HEK293 (cell line): ENCODE data around the gene ANO2.

Experiments
- KLF16 ChIP-seq: fragments of 450-650 bp; formaldehyde crosslinking; IDR thresholded peaks from 2 replicates; pipeline ENCODE4 v1.5.1; 2017; ENCODE audit warnings: missing biosample characterization, missing genetic modification characterization
- MZF1 ChIP-seq: fragments of 450-650 bp; formaldehyde crosslinking; IDR thresholded peaks from 2 replicates; pipeline ENCODE4 v1.5.1; 2017; ENCODE audit warnings: missing biosample characterization, missing genetic modification characterization, borderline replicate concordance
- PRDM2 ChIP-seq: fragments of 450-650 bp; formaldehyde crosslinking; IDR thresholded peaks from 2 replicates; pipeline ENCODE4 v1.5.1; 2016; ENCODE audit warnings: missing biosample characterization, missing genetic modification characterization, borderline replicate concordance
- SETDB1 ChIP-seq: IDR thresholded peaks from one replicate; pipeline ENCODE4 v1.6.1; 2017; ENCODE audit warnings: mild to moderate bottlenecking, low read length, moderate library complexity, mixed read lengths; ENCODE audit not compliant: insufficient read length
- TRIM28 ChIP-seq: IDR thresholded peaks from 2 replicates; pipeline ENCODE4 v1.6.1; 2011; ENCODE audit warnings: low read length, control low read depth, borderline replicate concordance
- ZNF184 ChIP-seq: fragments of 450-650 bp; IDR thresholded peaks from 2 replicates; pipeline ENCODE4 v1.5.1; 2018; ENCODE audit warnings: missing biosample characterization, mild to moderate bottlenecking, missing genetic modification characterization
- ZNF24 ChIP-seq: fragments of 450-650 bp; formaldehyde crosslinking; IDR thresholded peaks from 2 replicates; pipeline ENCODE4 v1.5.1; 2016; ENCODE audit warnings: missing biosample characterization, missing genetic modification characterization
- ZNF341 ChIP-seq: fragments of 450-650 bp; formaldehyde crosslinking; IDR thresholded peaks from 2 replicates; pipeline ENCODE4; 2016; ENCODE audit warnings: low read depth, missing biosample characterization, missing genetic modification characterization
- ZNF416 ChIP-seq: fragments of 450-650 bp; formaldehyde crosslinking; IDR thresholded peaks from 2 replicates; pipeline ENCODE4 v1.5.1; 2016; ENCODE audit warnings: missing biosample characterization, missing genetic modification characterization
- ZNF623 ChIP-seq: fragments of 450-650 bp; formaldehyde crosslinking; IDR thresholded peaks from 2 replicates; pipeline ENCODE4 v1.5.1; 2016; ENCODE audit warnings: missing biosample characterization, missing genetic modification characterization
- TF ChIP-seq, protein P1 (sequence below): fragments of 450-650 bp; formaldehyde crosslinking; IDR thresholded peaks from 2 replicates; pipeline ENCODE4 v1.5.1; 2016; ENCODE audit warnings: missing biosample characterization, missing genetic modification characterization
- TF ChIP-seq, protein P2 (sequence below): fragments of 450-650 bp; formaldehyde crosslinking; IDR thresholded peaks from 2 replicates; pipeline ENCODE4 v1.5.1; 2016; ENCODE audit warnings: missing biosample characterization, missing genetic modification characterization

- TF ChIP-seq SETDB1 (no peak), ZNF623 (tag by site-specific recombination) (no peak), ZNF184 (tag by site-specific recombination) (no peak), ZNF341 (tag by site-specific recombination) (no peak), PRDM2 (no peak), KLF16 (tag by site-specific recombination) (no peak), TRIM28 (no peak), ZNF416 (tag by site-specific recombination) (no peak), ZNF24 (tag by site-specific recombination) (no peak), MZF1 (tag by site-specific recombination) (no peak)
- TF ChIP-seq, protein P1, sequence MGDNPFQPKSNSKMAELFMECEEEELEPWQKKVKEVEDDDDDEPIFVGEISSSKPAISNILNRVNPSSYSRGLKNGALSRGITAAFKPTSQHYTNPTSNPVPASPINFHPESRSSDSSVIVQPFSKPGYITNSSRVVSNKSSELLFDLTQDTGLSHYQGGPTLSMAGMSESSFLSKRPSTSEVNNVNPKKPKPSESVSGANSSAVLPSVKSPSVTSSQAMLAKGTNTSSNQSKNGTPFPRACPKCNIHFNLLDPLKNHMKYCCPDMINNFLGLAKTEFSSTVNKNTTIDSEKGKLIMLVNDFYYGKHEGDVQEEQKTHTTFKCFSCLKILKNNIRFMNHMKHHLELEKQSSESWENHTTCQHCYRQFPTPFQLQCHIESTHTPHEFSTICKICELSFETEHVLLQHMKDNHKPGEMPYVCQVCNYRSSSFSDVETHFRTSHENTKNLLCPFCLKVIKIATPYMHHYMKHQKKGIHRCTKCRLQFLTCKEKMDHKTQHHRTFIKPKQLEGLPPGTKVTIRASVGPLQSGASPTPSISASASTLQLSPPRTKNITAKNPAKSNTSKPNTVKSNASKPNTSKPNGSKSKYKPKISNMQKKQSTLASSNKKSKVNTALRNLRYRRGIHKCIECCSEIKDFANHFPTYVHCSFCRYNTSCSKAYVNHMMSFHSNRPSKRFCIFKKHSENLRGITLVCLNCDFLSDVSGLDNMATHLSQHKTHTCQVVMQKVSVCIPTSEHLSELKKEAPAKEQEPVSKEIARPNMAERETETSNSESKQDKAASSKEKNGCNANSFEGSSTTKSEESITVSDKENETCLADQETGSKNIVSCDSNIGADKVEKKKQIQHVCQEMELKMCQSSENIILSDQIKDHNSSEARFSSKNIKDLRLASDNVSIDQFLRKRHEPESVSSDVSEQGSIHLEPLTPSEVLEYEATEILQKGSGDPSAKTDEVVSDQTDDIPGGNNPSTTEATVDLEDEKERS (tag by site-specific recombination) = no peak
- TF ChIP-seq, protein P2, sequence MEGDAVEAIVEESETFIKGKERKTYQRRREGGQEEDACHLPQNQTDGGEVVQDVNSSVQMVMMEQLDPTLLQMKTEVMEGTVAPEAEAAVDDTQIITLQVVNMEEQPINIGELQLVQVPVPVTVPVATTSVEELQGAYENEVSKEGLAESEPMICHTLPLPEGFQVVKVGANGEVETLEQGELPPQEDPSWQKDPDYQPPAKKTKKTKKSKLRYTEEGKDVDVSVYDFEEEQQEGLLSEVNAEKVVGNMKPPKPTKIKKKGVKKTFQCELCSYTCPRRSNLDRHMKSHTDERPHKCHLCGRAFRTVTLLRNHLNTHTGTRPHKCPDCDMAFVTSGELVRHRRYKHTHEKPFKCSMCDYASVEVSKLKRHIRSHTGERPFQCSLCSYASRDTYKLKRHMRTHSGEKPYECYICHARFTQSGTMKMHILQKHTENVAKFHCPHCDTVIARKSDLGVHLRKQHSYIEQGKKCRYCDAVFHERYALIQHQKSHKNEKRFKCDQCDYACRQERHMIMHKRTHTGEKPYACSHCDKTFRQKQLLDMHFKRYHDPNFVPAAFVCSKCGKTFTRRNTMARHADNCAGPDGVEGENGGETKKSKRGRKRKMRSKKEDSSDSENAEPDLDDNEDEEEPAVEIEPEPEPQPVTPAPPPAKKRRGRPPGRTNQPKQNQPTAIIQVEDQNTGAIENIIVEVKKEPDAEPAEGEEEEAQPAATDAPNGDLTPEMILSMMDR (tag by site-specific recombination) = no peak
Observed at GRCh38 chr12:5560265-5560664, 384.8 kb downstream of the ANO2 start.
